ENCODE data around the gene TTLL12.

TTLL12 gene

DNA sequence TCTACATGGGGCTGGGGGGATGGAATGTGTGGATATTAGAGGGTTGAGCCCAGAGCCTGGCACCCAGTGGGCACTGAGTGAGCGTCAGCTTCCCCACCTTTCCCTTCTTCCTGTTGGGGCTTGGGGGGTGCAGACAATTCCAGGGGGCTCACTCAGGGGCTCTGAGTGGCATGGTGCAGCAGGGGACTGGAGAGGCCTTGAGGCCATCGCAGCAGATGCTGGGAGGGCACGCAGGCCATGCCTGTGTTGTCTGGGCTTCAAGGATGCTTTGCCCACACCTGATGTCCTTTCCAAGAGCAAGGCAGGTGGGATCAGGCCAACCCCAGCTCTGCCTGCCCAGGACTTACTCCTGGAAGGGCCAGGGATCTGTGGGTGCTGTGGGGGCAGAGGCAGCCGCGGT is 11.2 kb upstream of the TTLL12 start:
- DNase-seq, result no peak

GRCh38 chr22:43197271-43197941 is 10.5 kb upstream of the TTLL12 start:
- DNase-seq, result no peak

DNA sequence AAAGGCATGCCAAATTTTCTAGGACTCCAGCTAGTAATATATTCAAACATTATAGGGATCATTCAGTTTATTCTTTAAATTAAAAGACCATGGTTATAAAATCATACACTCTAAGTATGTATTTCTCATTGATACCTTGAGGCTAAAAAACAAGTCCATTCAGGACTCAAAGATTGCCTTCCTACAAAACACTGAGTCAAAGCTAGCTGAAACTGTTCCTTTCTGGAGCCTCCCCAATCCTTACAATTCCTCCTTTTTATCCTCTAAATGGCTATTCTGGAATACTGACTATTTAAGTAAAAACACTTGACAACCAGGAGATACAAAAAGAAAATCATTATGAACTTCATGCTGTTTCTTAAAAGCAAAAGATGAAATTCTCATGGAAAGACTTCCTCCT is 4.9 kb upstream of the TTLL12 start:
- DNase-seq, result no peak

GRCh38 chr22:43188829-43189545 is 2.1 kb upstream of the TTLL12 start:
- no peak for DNase-seq

DNA sequence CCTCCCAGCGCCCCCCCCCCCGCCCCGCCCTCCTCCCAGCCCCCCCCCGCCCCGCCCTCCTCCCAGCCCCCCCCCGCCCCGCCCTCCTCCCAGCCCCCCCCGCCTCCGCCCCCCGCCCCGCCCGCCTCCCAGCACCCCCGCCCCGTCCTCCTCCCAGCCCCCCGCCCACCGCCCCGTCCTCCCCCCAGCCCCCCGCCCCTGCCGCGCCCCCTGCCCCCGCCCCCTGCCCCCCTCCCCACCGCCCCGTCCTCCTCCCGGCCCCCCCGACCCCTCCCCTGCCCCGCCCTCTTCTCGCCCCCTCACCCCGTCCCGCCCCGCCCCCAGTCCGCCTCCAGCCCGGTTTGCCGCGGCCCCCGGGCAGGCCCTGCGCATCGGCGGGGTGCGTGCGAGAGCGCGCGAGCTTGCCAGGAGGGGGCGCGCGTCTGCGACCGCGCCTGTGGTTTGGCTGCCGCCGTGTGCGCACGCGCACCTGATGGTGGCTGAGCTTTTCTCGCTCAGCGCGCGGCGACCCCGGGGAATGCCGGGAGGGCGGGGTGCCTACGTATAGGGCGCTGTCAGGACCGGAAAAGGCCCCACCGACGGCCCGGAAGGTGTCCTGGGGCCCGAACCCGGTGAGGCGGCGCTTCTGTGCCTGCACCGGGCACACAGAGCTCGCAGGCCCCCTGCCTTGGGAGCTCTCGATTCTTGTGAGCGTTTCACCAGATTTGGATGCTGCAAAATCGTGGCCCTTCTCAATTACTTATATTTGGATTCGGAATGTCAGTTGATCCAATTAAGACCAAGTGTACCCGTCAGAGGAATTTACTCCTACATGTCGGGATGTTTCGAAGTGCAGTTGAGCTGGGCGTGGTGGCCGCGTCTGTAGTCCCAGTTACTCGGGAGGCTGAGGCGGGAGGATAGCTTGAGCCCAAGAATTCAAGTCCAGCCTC is 501 bp upstream of the TTLL12 start:
- DNase-seq, result peak; percentile 97 to 98

DNA sequence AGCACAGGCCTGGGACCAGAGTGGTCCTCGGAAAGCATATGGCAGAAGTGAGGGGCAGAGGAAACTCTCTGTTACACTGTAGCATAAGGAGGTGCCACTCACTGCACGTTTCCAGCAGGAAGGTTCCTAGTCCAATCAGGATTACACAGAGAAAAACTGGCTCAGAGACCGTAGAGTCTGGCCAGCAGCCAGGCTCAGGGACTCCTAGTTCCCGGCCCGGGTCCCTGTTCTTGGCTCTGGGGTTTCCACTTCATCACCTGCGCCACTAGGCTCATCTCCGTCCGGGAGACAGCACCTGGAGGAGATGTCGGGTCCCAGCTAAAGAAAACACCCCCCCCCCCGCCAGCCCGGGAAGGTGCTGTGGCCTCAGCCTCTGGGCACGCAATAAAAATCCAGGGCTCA is 1.1 kb downstream of the TTLL12 start:
- DNase-seq, result no peak

GRCh38 chr22:43183496-43184277 is 3.2 kb downstream of the TTLL12 start:
- no peak for DNase-seq

GRCh38 chr22:43182726-43183125 is 4.2 kb downstream of the TTLL12 start:
- DNase-seq, result no peak

DNA sequence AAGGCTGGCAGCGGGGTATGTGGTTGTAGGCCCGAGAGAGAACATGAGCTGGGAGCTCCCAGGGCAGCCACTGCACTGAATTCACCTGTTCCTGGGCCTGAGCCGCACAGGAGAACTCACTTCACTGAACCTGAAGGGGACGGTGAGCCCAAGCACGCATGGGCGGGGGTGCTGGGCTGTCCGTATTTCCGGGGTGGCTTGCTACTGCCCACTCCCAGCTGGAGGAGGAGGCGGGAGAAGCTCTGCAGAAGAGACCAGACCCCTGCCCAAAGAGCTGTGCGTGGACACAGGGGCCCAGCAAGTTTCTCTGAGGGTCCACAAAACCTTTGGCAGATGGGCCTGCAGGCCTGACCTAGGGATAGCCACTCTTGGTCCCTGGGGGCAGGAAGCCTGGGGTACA is 4.8 kb downstream of the TTLL12 start:
- DNase-seq, result no peak

GRCh38 chr22:43181321-43182076 is 5.4 kb downstream of the TTLL12 start:
- no peak for DNase-seq

DNA sequence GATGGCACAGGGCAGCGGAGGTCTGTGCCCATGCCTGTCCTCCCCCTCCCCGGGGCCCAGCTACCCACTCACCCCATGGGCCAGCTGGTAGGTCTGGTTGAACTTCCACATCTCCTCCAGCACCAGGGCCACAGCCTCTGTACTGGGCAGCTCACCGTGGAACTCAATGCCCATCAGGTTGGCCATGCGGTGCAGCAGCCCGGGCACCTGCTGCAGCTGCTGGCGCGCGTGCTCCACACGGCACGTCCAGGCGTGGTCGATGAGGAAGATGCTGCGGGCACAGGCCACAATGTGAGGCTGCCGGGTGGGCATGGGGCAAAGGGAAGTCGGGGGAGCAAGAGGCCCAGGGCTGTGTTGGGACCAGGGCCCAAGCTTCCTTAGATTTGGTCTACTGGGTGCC is 6.3 kb downstream of the TTLL12 start:
- no peak for DNase-seq

- DNase-seq, result no peak
Observed at GRCh38 chr22:43179911-43180195, 7.1 kb downstream of the TTLL12 start.

GRCh38 chr22:43179146-43179910 is 7.6 kb downstream of the TTLL12 start:
- no peak for DNase-seq

DNA sequence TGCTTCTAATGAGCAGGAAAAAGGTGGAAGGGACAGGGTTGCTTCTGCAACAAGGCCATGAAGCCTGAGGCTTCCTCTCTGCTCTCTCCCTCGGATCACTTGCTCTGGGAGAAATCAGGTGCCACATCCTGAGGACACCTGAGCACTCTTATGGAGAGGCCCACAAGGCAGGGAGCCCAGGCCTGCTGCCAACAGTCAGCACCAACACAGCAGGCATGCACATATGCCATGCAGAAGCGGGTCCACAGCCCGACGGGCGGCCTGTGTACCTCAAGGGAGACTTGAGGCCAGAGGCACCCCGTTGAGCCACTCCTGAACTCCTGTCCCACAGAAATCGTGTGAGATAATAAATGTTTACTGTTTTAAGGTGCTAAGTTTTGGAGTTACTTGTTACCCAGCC is 9.5 kb downstream of the TTLL12 start:
- DNase-seq, result no peak

DNA sequence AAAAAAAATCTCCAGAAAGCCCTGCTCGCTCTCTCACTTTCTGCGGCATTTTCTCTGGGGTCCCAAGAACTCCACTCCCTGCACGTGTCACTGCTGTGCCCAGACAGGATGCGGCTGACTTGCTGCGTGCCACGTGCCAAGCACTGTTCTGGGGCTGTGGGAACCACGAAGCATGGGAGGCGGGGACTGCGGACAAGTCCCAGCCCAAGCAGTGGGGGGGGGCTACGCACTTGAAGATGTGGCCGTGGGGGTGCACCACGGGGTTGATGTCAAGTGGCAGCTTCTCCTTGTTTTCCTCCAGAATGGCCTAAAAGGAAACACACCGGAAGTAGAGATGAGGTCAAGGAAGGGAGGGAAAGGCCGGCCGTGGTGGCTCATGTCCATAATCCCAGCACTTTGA is 10.8 kb downstream of the TTLL12 start:
- no peak for DNase-seq

DNA sequence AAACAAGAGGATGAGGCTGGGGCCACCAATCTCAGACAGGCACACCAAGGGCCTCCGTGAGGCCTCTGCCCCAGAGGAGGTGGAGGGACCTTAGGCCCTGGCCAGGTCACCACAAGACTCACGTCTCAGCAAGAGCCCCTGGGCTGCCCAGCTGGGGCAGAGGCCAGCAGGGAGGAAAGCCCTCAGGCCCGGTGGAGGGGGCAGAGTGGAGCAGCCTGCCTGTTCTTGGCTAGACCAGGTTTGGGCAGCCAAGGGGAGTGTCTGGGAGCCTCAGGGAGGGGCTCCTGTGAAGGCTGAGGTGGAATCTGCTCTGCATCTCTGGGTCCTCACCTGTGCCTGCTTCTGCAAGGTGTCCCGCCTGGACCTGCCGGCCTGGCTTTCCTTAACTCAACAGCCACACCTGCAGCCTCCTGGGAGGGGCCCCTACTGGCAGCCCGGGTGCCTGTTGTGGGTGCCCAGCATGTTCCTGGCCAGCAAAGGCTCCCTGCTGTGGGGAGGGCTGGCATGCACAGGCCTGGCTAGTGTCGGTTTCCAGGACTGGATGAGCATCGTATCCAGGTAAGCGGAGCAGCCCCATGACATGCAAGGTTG is 11.9 kb downstream of the TTLL12 start:
- DNase-seq, result no peak

GRCh38 chr22:43173976-43174720 is 12.8 kb downstream of the TTLL12 start:
- no peak for DNase-seq

GRCh38 chr22:43173566-43173965 is 13.4 kb downstream of the TTLL12 start:
- no peak for DNase-seq

- DNase-seq, result no peak
Observed at GRCh38 chr22:43172191-43172590, 14.7 kb downstream of the TTLL12 start.

- no peak for DNase-seq
Observed at GRCh38 chr22:43171607-43172006, 15.3 kb downstream of the TTLL12 start.

Measured in CD4-positive, alpha-beta T cell treated with Interleukin-1 beta for 1 hour (primary cell).